22Rv1 (cell line): ENCODE data around the gene CHMP1A.

Source experiments
- CTCF ChIP-seq: fragments of 450-650 bp; IDR thresholded peaks from 2 replicates; pipeline ENCODE4 v1.5.1; 2017; ENCODE audit warnings: mild to moderate bottlenecking
- ZFX ChIP-seq: fragments of 450-650 bp; IDR thresholded peaks from 2 replicates; pipeline ENCODE4 v1.6.1; 2017; ENCODE audit warnings: antibody characterized with exemption, borderline replicate concordance

DNA sequence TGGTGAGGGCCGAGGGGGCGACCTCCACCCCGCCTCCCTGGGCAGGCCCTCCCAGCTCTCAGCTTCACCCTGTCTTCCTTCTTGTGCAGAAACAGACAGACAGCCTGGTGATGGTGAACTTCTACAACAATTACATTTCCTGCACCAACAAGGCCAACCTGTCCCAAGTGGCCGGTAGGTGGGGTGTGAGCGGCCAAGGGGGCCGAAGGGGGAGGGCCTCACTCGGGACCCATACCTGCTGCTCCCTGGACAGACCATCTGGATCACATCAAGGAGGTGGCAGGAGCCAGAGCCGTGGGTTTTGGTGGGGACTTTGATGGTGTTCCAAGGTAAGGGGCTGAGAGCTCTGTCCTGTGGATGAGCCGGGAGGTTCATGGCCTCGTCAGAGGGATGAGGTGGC lies 20.1 kb downstream of the CHMP1A start:
- TF ChIP-seq CTCF (no peak), ZFX (no peak)
